Fibroblast of lung (primary cell): ENCODE data around the gene TMEM209. TPM values are rescaled to one million over a fixed set of nuclear protein-coding genes. Genes with fewer than 3 reads are reported as not detected.
"Not testable (repeated sequence)": the region's sequence is repeated elsewhere in the genome, so short reads cannot be mapped to it uniquely, and the experiment has no call there.

Experiments used
- DNase-seq, 2 donors: peaks; one replicate each; pipeline versions ENCODE4 v3.0.0 to v3.0.0-alpha.2; 2010; ENCODE audit warnings: low read depth in 2 of 2
- H2AFZ ChIP-seq: 2 replicates; pipeline ENCODE4 v1.5.1; 2012; ENCODE audit warnings: low read length, control low read depth, inconsistent platforms
- H3K27ac ChIP-seq: 2 replicates; pipeline ENCODE4 v1.5.1; 2011; ENCODE audit warnings: low read length, control low read depth; ENCODE audit not compliant: insufficient read depth
- H3K27me3 ChIP-seq: 2 replicates; pipeline ENCODE4 v1.5.1; 2011; ENCODE audit warnings: mild to moderate bottlenecking, low read length; ENCODE audit not compliant: control insufficient read depth, insufficient read depth
- H3K36me3 ChIP-seq: 2 replicates; pipeline ENCODE4 v1.5.1; 2011; ENCODE audit warnings: low read length; ENCODE audit not compliant: control insufficient read depth, insufficient read depth
- H3K4me1 ChIP-seq: 2 replicates; pipeline ENCODE4 v1.5.1; 2011; ENCODE audit warnings: low read length; ENCODE audit not compliant: control insufficient read depth, insufficient read depth; ENCODE audit errors: extremely low read depth
- H3K4me2 ChIP-seq: 2 replicates; pipeline ENCODE4 v1.5.1; 2011; ENCODE audit warnings: low read length, control low read depth; ENCODE audit not compliant: insufficient read depth; ENCODE audit errors: extremely low read depth
- H3K4me3 ChIP-seq, 4 experiments: fragments of 200-600 bp in 1 of 4; sonication (generic) in 1 of 4; replicated peaks in 1 of 4; 2 replicates each; pipeline ENCODE4 v1.5.1; 2011 to 2016; ENCODE audit warnings: low read length in 4 of 4, low read depth in 3 of 4, mild to moderate bottlenecking in 3 of 4, control low read depth in 2 of 4, inconsistent platforms in 1 of 4, mixed read lengths in 1 of 4; ENCODE audit not compliant: insufficient read depth in 1 of 4; ENCODE audit errors: control extremely low read depth in 1 of 4
- H3K79me2 ChIP-seq: 2 replicates; pipeline ENCODE4 v1.5.1; 2012; ENCODE audit warnings: mild to moderate bottlenecking, low read length, inconsistent platforms; ENCODE audit not compliant: control insufficient read depth, insufficient read depth
- H3K9ac ChIP-seq: 2 replicates; pipeline ENCODE4 v1.5.1; 2011; ENCODE audit warnings: mild to moderate bottlenecking, low read length, control low read depth; ENCODE audit not compliant: insufficient read depth
- H3K9me3 ChIP-seq: 2 replicates; pipeline ENCODE4 v1.5.1; 2012; ENCODE audit warnings: low read depth, low read length; ENCODE audit not compliant: control insufficient read depth, insufficient read depth
- H4K20me1 ChIP-seq: 2 replicates; pipeline ENCODE4 v1.5.1; 2011; ENCODE audit warnings: low read length; ENCODE audit not compliant: control insufficient read depth, insufficient read depth; ENCODE audit errors: extremely low read depth
- EZH2 ChIP-seq: IDR thresholded peaks from 2 replicates; pipeline ENCODE4 v1.5.1; 2012; ENCODE audit warnings: low read length, control low read depth, mild to moderate bottlenecking; ENCODE audit errors: missing control alignments
- polyA minus RNA-seq: library from RNA; depleted of rRNA, polyadenylated mRNA; stranded (reverse); fragments of >200 nt; gene quantifications from 2 replicates; pipeline ENCODE4 v1.2.3, GENCODE V29; 2011; ENCODE audit warnings: low replicate concordance
- polyA plus RNA-seq, 2 donors: library from polyadenylated mRNA; depleted of rRNA in 1 of 2; stranded (reverse) in 1 of 2; unstranded in 1 of 2; fragments of >200 nt; gene quantifications; 2 replicates each; pipeline ENCODE4 v1.2.1, GENCODE V29; 2011 to 2012; ENCODE audit warnings: missing spikeins in 1 of 2
- total RNA-seq: library from RNA; depleted of rRNA; stranded (reverse); fragments of >200 nt; gene quantifications from 2 replicates; pipeline ENCODE4 v1.2.1, GENCODE V29; 2014
- TF ChIP-seq, protein P1 (sequence below), 2 donors: IDR thresholded peaks in 1 of 2; conservative IDR thresholded peaks in 1 of 2; 1 replicate in 1 of 2; 2 replicates in 1 of 2; pipeline ENCODE4 v1.5.1; 2011 to 2012; ENCODE audit warnings: low read length in 2 of 2, control low read depth in 1 of 2, inconsistent platforms in 1 of 2, low read depth in 1 of 2, mild to moderate bottlenecking in 1 of 2

TMEM209 gene
- total RNA-seq (9.5 and 9.7 TPM in 2 replicates), polyA plus RNA-seq (15.1 and 20.8 TPM in 2 replicates), polyA minus RNA-seq (24.1 and 29.8 TPM in 2 replicates)
- polyA plus RNA-seq (2012) = 6.1 and 8.1 TPM in 2 replicates

DNA sequence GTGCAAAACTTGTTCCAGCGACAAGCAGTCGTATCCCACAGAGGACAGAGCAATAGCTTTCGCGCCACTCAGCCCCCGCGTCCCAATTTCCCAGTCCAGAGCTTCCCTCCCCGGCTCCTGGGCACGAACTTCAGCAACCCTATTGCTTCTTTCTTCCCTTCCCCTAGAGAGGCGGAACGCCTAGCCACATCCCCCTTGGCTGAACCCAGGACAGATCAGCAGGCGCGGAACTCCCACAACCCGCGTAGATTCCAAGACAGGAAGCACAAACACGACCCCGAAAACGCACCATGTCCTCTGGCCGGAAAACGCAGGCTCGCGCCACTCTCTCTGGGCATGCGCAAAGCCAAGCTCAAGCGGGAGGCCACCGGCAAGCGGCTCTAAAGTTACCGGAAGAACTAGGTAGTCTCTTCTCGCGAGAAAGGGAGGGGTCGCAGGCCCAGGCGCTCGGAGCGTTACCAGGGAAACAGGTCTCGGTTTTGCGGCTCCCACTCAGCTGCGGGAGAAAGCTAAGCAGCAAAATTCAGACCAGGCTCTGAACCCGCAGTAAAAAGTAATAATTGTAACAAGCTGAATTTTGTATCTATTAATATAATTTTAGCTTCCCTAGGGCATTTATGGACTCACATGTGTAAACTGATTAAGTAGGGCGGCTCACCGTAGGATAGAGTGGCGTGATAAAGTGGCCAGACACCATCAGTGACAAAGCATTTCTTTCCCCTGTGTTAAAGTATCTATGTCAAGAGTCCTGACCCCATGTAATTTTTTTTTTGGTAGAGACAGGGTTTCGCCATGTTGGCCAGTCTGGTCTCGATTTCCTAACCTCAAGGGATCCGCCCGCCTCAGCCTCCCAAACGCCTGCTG, at the start of gene TMEM209:
Gene TMEM209 (minus strand): TSS at position 323 of the 864 bp plus-strand sequence. CDS start 31 bp downstream, at position 292.
- no peaks in the 10 kb centered on the region for H3K27me3 ChIP-seq
- H3K9me3 ChIP-seq = no peaks in the 10 kb centered on the region
- peak within 1 kb of the TSS; percentile 89 for H3K27ac ChIP-seq
- H3K79me2 ChIP-seq = peaks cover 1% of the 10 kb centered on the region
- DNase-seq = peak; percentile 96 to 97
- peaks cover 5% of the 10 kb centered on the region for H3K36me3 ChIP-seq
- peak within 1 kb of the TSS; percentile 78 for H2AFZ ChIP-seq
- H4K20me1 ChIP-seq = no peaks in the 10 kb centered on the region
- peak within 1 kb of the TSS; percentile 62 to 99 (median 82) for H3K4me3 ChIP-seq
- H3K9ac ChIP-seq = peak within 1 kb of the TSS; percentile 81
- H3K4me2 ChIP-seq = peak within 1 kb of the TSS; percentile 67
- peaks cover 5% of the 10 kb centered on the region for H3K4me1 ChIP-seq
- no peak for TF ChIP-seq EZH2
- TF ChIP-seq, protein P1, sequence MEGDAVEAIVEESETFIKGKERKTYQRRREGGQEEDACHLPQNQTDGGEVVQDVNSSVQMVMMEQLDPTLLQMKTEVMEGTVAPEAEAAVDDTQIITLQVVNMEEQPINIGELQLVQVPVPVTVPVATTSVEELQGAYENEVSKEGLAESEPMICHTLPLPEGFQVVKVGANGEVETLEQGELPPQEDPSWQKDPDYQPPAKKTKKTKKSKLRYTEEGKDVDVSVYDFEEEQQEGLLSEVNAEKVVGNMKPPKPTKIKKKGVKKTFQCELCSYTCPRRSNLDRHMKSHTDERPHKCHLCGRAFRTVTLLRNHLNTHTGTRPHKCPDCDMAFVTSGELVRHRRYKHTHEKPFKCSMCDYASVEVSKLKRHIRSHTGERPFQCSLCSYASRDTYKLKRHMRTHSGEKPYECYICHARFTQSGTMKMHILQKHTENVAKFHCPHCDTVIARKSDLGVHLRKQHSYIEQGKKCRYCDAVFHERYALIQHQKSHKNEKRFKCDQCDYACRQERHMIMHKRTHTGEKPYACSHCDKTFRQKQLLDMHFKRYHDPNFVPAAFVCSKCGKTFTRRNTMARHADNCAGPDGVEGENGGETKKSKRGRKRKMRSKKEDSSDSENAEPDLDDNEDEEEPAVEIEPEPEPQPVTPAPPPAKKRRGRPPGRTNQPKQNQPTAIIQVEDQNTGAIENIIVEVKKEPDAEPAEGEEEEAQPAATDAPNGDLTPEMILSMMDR (conservative IDR thresholded peaks at IDR 0.05 in 1 of 2, IDR thresholded peaks at IDR 0.05 in 1 of 2; ENCODE audit: low read depth in 1 of 2, low read length in 2 of 2) = no peak

DNA sequence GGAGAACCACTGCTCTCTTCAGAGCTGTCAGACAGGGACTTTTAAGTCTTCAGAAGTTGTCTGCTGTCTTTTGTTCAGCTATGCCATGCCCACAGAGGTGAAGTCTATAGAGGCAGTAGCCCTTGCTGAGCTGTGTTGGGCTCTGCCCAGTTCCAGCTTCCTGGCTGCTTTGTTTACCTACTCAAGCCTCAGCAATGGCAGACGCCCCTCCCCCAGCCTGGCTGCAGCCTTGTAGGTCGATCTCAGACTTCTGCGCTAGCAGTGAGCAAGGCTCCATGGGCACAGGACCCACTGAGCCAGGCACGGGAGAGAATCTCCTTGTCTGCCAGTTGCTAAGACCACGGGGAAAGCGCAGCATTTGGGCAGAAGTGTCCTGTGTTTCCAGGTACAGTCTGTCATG, 49.3 kb upstream of the TMEM209 start:
- Histone ChIP-seq H3K4me1 (no peaks in the 10 kb centered on the region), H3K9me3 (no peaks in the 10 kb centered on the region), H3K36me3 (no peaks in the 10 kb centered on the region), H4K20me1 (no peaks in the 10 kb centered on the region), H3K79me2 (no peaks in the 10 kb centered on the region), H2AFZ (no peak overlapping the region), H3K4me2 (no peak overlapping the region), H3K4me3 (no peak overlapping the region), H3K9ac (no peak overlapping the region), H3K27me3 (no peaks in the 10 kb centered on the region), H3K27ac (no peak overlapping the region)
- DNase-seq = no peak
- TF ChIP-seq, protein P1 (conservative IDR thresholded peaks at IDR 0.05 in 1 of 2, IDR thresholded peaks at IDR 0.05 in 1 of 2; ENCODE audit: low read depth in 1 of 2, low read length in 2 of 2) = no peak
- TF ChIP-seq EZH2 = no peak

DNA sequence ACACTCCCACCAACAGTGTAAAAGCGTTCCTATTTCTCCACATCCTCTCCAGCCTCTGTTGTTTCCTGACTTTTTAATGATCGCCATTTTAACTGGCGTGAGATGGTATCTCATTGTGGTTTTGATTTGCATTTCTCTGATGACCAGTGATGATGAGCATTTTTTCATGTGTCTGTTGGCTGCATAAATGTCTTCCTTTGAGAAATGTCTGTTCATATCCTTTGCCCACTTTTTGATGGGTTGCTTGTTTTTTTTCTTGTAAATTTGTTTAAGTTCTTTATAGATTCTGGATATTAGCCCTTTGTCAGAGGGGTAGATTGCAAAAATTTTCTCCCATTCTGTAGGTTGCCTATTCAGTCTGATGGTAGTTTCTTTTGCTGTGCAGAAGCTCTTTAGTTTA, 44.4 kb upstream of the TMEM209 start:
- H3K79me2 ChIP-seq, H2AFZ ChIP-seq, H3K36me3 ChIP-seq, H3K9me3 ChIP-seq, H3K4me1 ChIP-seq, H3K9ac ChIP-seq, H3K4me2 ChIP-seq, H4K20me1 ChIP-seq, H3K4me3 ChIP-seq, DNase-seq, H3K27ac ChIP-seq, H3K27me3 ChIP-seq: not testable (repeated sequence)

DNA sequence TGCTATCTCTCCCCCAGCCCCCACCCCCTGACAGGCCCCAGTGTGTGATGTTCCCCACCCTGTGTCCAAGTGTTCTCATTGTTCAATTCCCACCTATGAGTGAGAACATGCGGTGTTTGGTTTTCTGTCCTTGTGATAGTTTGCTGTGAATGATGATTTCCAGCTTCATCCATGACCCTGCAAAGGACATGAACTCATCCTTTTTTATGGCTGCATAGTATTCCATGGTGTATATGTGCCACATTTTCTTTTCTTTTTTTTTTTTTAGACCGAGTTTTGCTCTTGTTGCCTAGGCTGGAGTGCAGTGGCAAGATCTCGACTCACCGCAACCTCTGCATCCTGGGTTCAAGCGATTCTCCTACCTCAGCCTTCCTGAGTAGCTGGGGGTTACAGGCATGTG, 43.6 kb upstream of the TMEM209 start:
- not testable (repeated sequence) for H3K36me3 ChIP-seq, H3K4me3 ChIP-seq, H3K27ac ChIP-seq, H3K27me3 ChIP-seq, H3K9me3 ChIP-seq, H4K20me1 ChIP-seq, H3K4me2 ChIP-seq, DNase-seq, H2AFZ ChIP-seq, H3K79me2 ChIP-seq, H3K4me1 ChIP-seq, H3K9ac ChIP-seq

DNA sequence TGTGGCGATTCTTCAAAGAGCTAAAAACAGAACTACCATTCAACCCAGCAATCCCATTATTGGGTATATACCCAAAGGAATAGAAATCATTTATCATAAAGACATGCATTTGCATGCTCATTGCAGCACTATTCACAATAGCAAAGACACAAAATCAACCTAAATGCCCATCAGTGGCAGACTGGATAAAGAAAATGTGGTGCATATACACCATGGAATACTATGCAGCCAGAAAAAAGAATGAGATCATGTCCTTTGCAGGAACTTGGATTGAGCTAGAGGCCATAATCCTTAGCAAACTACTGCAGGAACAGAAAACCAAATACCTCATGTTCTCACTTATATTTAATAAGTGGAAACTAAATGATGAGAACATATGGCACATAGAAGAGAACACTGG, 41.3 kb upstream of the TMEM209 start:
- not testable (repeated sequence) for H3K27me3 ChIP-seq, H3K4me2 ChIP-seq, H3K27ac ChIP-seq, H3K79me2 ChIP-seq, H3K9ac ChIP-seq, H4K20me1 ChIP-seq, H2AFZ ChIP-seq, H3K9me3 ChIP-seq, H3K4me1 ChIP-seq, H3K36me3 ChIP-seq, H3K4me3 ChIP-seq, DNase-seq
